Measurements from ENCODE around the gene PSTPIP2.
"Not testable (repeated sequence)": the region's sequence is repeated elsewhere in the genome, so short reads cannot be mapped to it uniquely, and the experiment has no call there.

PSTPIP2 gene, protein sequence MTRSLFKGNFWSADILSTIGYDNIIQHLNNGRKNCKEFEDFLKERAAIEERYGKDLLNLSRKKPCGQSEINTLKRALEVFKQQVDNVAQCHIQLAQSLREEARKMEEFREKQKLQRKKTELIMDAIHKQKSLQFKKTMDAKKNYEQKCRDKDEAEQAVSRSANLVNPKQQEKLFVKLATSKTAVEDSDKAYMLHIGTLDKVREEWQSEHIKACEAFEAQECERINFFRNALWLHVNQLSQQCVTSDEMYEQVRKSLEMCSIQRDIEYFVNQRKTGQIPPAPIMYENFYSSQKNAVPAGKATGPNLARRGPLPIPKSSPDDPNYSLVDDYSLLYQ

DNA sequence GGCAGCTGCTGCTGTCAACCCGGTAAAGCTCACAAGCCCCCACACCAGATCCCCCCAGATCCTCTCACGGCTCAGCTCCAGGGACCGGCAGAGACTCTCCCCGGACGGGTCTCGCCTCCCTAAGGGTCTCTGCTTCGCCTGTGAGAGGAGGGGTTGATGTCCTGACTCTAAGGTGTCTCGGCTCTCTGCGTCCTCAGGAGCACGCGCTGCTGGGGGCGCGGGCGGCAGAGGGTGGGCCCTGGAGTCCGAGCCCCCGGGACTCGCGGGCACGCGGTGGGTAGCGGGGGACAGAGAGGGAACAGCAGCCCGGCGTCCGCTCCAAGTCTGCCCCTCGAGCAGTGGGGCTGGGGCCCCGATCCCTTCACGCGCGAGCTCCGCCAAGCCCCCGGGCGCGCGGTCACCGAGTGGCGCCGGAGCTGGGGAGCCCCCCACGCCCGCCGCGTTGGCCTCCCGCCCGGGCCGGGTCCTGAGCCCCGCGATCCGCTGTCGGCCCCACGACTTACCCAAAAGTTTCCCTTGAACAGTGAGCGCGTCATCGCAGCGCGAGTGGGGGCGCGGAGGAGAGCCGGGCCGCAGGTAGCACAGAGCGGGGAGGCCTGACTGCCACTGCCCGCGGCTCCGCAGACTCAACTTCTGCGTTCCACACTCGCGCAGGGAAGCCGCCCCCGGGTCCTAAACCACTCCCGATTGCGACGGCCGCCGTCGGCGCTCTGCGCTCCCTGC is at the start of gene PSTPIP2:
Gene PSTPIP2, minus strand, starts transcription at position 608 of the 723 bp plus-strand sequence. Its CDS starts 72 bp downstream, at position 536.
- peak; percentile 79 for DNase-seq

DNA sequence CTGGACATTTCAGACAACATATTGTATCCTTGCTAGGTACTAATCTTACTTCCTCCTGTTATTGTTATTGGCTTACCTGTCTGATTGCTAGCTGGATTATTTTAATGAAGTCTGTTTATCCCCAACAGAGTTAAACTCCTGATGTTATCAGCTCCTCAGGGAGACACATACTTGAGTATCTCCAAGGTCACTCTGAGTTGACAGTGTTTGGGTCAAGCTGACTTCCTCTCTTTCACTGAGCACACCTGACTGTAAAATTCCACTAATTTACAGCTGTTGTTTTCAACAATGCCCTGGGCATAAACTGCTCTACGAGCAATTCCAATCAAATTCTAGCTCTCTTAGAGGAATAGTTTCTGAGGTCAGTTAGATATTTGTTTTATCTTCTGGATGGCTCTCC is 41.7 kb upstream of the PSTPIP2 start:
- no peak for DNase-seq

DNA sequence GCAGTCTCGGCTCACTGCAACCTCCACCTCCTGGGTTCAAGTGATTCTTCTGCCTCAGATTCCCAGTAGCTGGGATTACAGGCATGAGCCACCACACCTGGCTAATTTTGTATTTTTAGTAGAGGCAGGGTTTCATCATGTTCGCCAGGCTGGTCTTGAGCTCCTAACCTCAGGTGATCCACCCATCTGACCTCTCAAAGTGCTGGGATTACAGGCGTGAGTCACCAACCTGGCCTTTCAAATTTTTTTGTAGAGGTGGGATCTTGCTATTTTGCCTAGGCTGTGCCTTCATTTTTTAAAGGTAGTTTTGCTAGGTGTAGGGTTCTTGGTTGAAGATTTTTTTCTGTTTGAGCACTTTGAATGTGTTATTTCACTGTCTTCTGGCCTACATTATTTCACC is 38.3 kb upstream of the PSTPIP2 start:
- DNase-seq, result no peak

DNA sequence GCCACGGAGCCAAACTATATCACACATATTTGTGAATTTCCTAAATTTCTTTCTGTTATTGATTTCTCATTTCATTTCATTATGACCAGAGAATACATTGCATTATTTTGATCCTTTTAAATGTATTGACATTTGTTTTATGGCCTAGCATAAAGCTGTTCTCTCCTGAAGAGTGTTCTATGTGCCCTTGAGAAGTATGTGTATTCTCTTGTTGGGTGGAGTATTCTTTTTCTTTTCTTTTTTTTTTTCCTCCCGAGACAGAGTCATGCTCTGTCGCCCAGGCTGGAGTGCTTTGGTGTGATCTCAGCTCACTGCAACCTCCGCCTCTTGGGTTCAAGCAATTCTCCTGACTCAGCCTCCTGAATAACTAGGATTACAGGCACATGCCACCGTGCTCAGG is 37.3 kb upstream of the PSTPIP2 start:
- DNase-seq, result no peak

DNA sequence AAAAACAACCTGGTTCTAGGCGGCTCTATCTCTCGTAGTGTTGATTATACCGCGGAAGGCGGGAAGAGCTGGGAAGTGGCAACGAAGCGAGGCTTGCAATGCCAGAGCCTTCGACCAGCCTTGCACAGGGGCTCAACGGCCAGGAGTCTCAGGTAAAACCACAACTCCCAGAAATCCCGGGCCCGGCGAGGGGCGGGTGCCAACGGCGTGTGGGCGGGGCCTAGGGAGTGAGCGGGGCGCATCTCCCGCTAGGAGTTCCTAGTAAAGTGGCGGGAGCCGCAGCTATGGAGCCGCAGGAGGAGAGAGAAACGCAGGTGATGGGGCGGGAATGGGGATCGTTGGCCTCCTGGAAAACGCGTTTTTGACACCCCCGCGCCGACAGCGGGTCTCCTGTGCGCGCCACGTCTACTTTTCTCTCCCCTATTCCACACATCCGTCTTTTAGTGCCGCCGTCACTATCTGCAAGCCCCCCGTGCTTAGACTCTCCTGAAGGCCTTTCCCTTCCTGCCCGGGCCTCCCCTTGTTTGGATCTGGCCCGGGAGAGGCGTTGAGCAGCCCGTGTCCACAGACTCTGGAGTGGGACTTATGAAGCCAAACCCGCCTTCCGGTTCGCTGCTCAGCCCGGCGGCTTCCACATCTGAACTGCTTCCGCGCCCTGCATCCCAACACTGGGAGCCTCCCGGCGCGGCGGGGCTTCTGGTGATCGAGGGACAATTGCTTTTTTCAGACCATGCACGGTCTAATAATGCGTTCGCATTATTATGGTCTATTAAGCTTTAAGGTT is 32.3 kb upstream of the PSTPIP2 start, which contains the start of gene HAUS1:
Gene HAUS1, plus strand, starts transcription at position 258 of the 784 bp plus-strand sequence. Its CDS starts 27 bp downstream, at position 285.
- peak; percentile 93 for DNase-seq

DNA sequence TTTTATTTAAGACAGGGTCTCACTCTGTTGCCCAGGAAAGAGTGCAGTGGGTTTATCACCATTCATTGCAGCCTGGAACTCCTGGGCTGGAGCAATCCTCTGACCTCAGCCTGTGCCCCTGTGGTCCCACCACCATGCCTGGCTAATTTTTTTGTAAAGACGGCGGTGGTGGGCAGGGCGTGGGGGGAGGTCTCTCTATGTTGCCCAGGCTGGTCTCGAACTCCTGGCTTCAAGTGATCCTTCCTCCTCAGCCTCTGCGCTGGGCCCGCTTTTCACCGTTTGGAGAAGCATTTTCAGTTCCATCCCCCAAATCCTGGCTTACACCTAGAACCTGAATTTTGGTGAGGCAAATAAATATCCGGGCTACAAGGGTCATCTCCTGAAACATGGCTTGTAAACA is 27.4 kb upstream of the PSTPIP2 start:
- DNase-seq, result no peak

DNA sequence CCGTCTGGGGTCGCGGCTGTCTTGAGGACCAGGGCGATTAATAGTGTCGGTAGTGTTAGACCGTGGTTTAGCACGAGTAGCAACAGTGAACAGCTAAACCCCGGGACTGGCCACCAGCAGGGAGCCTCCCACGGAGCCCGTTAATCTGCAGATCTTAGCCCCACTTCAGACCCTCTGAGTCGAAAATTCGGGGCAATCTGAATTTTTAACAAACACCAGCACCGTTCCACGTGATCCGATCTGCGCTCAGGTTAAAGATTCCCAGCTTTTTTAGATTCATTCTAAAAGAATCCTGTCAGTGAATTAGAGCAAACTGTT is 26.5 kb upstream of the PSTPIP2 start:
- no peak for DNase-seq

DNA sequence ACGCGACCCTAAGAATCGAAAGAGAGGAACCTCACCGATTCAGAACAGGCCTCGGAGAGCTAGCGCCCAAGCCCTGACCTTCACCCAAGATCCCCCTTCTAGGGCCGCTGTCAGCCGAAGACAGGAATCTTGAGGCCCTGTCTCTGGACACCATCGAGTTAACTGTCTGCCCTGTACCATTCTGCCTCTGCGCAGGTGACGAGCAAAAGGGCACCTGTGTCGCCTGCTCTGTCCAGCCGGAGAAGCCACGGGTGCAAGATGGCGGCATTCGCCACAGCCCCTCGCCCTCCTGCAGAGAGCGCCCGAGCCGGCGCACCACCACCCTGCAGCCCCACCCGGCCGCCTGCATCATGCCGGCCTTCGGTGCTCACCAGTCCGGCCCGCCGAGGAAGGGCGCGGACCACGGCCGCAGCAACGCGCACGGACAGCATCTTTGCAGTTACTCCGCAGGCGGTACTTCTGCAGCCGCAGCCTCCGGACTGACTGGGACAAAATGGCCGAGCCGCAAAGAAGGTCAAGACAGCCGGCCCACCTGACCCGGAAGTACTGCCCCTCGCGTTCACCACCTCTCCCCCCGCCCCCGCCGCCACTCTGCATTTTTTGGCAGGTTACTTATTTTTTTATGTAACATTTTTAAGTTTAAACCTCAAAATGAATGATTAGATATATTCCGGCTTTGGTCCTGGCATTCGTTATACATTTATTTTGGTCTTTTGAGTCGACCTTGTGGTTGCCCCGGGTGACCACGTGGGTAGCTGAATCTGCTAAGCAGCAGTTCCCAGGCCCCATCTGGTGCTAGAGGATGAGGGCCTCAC is 25.9 kb upstream of the PSTPIP2 start, which contains the start of gene ATP5F1A:
Gene ATP5F1A, minus strand, starts transcription at position 496 of the 815 bp plus-strand sequence. Its CDS starts 65 bp downstream, at position 431.
- peak; percentile 91 for DNase-seq

DNA sequence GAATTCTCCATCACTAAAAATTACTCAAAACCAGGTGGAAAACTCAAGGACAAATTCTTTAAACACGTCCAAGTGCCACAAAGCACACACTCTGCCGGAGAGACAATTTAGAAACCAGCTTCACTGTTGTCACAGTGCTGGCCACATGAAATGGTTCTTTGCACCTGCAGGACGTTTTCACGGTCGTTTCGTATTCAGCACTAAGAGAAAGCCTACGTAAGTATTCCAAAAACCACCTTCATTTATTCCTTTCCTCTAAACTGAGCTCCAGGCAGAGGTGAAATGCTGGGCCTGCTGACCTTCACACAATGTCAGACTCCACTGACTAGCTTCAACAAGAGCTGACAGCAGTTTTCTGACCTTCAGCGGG is 25.4 kb upstream of the PSTPIP2 start:
- DNase-seq, result no peak

DNA sequence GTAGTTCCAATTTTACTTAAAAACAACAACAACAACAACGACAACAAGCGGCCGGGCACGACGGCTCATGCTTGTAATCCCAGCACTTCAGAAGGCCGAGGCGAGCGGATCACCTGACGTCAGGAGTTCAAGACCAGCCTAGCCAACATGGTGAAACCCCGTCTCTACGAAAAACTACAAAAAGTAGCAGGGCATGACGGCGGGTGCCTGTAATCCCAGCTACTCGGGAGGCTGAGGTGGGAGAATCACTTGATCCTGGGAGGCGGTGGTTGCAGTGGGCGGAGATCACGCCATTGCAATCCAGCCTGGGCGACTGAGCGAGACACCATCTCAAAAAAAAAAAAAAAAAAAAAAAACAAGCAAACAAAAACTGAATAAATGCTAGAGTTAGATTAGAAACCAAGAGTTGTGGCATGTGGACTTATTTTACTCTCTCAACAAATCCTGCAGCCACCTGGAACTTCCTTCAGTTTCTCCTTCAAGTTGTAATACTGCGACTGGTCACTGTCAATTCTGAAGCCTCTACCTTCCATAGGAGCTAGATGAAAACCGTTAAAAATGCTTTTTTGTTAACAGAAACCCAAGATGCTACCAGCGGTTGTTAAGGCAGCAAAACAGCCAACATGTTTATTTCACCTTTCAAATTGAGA is 24.7 kb upstream of the PSTPIP2 start:
- DNase-seq, result no peak

DNA sequence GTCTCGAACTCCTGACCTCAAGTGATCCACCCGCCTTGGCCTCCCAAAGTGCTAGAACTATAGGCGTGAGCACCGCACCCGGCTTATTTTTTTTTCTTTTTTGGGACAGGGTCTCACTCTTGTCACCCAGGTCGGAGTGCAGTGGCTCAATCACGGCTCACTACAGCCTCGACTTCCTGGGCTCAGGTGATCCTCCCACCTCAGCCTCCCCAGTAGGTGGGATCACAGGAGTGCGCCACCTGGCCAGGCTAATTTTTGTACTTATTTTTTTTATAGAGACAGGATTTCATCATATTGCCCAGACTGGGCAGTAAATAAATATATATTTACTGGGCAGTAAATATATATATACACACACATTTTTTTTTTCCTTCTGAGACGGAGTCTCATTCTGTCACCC is 23.5 kb upstream of the PSTPIP2 start:
- no peak for DNase-seq

DNA sequence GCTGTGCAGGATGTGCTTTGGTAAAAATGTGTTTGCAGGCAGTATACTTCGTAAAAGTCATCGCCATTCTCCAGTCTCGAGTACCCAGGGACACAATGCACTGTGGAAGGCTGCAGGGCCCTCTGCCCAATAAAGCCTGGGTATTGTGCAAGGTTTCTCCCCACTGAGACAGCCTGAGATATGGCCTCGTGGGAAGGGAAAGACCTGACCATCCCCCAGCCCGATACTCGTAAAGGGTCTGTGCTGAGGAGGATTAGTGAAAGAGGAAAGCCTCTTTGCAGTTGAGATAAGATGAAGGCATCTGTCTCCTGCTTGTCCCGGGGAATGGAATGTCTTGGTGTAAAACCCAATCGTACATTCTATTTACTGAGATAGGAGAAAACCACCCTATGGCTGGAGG is 16.4 kb upstream of the PSTPIP2 start:
- not testable (repeated sequence) for DNase-seq

DNA sequence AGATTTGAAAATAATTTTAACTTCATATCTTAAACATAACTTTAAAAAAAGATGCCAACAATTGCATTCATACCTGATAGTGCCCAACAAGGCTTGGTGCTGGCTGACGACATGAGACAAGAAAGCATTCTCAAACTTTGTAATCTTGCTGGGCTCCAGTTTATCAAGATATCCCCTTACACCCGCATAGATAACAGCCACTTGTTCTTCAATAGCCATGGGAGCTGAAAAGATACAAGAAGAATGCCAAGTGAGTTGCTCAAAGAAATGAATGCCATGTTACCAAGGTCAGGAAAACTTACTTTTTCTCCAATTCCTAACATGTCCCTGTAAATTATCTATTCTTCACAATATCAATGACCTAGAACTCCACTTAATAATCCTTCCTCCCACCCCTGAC is 12.4 kb upstream of the PSTPIP2 start:
- no peak for DNase-seq

DNA sequence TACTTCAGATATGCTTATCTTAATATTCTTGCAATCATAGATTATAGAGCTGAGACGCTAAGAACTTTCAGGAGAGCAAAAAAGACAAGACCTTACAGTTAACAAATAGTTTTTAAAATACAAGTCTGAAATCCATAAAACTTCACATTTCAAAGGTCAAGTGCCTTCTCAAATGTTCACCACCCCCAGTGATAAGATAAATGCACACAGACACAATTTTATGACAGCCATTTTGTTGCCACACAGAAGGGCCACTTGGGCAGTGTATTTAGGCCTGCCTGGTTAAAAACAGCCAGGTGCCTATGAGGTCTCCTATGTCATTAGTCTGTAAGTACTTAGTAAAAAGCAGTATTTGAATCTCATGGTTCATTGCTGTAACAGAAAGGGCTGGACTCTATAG is 8.1 kb upstream of the PSTPIP2 start:
- DNase-seq, result no peak

DNA sequence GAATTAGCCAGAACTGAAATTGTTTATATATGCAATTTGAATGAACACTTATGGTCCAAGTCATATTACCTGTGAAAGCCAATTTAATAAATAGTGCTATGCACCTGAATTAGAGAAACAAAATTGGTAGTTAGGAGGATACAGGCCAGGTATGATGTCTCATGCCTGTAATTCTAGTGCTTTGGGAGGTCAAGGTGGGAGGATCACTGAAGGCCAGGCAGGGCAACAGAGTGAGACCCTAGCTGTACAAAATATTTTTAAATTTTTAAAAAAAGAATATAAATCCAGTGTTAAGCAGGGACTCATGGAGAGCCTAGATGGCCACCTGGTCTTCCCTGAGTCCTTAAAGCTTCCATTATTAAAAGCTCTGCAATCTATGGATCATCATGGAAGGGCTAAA is 7.3 kb upstream of the PSTPIP2 start:
- DNase-seq, result no peak

DNA sequence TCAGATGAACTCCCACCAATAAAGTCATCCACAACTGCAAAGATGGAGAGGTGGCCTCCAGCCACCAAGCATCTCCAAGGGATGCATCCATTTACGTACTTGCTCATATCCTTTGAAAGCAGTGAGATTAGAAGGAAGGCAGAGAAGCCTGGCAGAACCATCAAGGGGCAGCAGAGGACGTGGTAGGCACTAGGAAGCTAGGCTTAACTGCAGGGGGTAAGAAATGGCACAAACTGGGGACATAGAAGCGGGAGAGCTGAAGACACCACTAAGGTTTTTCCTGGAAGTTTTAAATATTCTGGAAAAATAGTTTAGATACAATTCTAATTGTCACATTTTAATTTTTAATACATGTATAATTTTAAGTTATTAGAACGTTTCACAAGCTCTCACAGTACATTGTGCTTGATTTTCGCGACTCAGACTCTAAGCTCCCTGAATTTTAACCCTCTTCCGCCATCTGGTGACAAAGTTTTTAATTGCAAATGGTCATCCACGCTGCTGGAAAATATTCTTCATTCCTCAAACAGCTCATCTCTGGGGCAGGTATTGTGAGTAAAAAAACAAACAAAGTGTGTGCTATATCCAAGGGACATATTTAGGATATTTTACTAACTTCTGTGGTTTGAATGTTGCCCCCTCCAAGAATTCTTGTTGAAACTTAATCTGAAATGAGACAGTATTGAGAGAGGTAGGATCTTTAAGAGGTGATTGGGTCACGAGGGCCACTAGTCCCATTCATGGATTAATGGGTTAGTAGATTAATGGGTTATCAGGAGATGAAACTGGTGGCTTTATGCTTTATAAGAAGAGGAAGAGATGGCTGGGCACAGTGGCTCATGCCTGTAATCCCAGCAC is 1.6 kb upstream of the PSTPIP2 start:
- peak; percentile 67 for DNase-seq

DNA sequence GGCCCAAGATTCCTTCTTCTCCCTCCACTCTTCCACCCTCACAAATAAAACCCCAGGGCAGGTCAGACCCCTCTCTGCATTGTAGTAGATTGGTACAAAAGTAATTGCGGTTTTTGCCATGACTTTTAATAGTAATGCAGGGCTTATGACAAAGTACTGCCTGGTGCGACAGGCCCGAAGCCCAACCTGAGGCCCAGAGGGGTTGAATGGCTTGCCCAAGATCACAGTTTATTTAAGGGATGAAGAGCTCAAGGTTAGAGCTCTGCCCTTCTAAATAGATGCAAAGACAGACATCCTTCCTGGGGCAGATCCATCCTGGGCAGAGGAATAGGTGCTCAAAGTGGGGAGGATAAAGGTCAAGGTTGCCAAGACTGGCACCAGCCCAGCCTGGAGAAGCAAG is 899 bp upstream of the PSTPIP2 start:
- DNase-seq, result no peak

DNA sequence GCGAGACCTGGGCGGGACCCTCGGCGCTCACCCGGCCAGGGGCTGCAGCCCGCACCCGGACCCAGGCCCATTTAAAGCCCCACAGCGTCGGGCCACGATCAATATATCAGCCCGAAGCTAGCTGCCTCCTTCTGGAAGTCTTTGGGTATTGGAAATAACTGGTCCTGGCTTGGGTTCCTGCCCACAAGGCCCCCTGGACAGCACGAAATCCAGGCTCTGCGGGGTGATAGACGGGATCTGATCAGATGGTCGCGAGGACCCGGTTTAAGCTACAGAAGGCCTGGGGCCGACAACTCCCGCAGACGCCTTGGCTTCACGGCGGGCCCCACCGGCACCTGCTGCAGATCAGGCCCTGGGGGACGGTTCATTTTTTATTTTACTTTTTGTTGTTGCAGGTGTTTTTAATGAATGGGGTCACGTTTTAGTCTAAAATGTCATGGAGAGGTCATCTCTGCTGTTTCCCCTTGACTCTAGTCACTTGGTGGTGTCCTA is 362 bp upstream of the PSTPIP2 start:
- no peak for DNase-seq

DNA sequence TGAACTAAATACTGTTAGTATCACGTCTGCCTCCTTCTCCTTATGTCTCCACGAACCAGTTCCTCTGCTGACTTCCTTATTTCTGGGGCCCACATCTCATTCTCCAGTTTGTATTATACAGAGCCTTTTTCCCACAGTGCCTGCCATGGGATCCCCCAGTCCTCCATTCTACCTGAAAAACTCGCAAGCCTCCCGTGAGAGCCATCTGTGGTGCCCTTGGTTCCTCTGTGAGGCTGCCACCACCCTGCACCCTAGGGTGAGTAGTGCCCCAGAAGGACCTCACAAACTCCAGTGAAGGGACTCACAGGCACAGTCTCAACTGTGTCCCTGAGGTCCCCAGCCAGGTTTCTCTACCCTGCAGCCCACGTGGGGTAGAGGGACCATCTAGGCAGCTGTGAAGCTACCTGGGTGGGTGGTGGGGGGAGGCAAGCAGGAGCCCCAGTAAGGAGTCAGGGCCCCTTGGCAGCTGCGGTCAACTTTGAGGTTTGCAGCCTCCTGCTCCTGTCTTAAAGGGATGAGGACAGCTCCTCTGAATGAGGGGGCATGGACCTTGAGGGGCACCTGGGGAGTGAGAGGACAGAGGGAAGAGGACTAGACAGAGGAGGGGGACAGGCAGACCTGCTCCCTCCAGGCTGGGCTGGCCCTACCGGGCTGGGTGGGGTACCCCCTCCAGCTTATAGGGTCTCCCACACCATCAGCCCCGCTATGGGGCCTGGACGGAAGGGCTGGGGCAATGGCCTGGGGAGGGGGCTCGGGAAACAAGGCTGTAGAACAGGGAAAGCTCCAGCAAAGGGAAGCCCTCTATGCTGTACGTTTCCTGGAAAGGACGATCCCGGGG is 1.0 kb downstream of the PSTPIP2 start:
- DNase-seq, result peak; percentile 51

DNA sequence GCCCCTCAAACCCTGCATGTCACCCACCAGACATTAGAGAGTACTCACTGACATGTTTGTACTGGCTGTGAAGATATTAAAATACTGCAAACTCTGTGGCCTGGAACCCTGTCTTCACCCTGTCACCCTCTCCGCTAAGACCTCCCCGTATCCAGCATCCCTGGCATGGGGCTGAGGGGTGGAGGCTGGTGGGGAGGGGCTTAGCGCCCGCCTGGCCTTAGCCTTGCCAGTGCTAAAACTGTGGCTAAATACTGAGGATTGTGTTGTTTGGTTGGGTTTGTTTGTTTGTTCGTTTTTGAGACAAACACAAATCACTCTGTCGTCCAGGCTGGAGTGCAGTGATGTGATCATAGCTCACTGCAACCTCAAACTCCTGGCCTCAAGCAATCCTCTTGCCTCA is 1.8 kb downstream of the PSTPIP2 start:
- no peak for DNase-seq

All from stimulated activated CD8-positive, alpha-beta memory T cell treated with anti-CD3 and anti-CD28 coated beads, Interleukin-4, amount 100 ng/mL, for 48 hours (primary cell).